ENCODE results near the gene BHLHE41.

The BHLHE41 gene

DNA sequence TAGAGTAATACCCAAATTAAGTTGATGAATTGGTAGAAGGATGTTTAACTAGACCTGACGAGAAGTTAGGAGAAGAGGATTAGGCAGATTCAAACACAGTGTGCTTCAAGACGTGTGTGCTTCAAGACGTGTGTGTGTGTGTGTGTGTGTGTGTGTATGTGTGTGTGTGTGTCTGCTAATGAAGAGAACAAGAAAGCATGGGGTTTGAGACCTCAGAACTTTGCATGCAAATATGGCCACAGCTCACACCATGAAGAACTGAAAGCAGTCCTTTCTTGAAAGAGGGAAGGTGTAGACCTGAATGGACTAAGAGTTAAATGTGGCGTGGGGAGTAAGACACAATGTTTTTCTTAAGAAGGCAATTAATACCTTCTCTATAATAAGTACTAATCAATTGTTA, 38.1 kb upstream of the BHLHE41 start:
- no peaks in the 10 kb centered on the region for H3K36me3 ChIP-seq (ENCODE audit: control insufficient read depth, insufficient read depth, low read length)
- H3K27me3 ChIP-seq (replicated peaks; ENCODE audit: control insufficient read depth, insufficient read depth, low read length), result no peaks in the 10 kb centered on the region
- H3K4me3 ChIP-seq (replicated peaks; ENCODE audit: low read depth, low read length), result no peak overlapping the region
- TF ChIP-seq, protein P1, sequence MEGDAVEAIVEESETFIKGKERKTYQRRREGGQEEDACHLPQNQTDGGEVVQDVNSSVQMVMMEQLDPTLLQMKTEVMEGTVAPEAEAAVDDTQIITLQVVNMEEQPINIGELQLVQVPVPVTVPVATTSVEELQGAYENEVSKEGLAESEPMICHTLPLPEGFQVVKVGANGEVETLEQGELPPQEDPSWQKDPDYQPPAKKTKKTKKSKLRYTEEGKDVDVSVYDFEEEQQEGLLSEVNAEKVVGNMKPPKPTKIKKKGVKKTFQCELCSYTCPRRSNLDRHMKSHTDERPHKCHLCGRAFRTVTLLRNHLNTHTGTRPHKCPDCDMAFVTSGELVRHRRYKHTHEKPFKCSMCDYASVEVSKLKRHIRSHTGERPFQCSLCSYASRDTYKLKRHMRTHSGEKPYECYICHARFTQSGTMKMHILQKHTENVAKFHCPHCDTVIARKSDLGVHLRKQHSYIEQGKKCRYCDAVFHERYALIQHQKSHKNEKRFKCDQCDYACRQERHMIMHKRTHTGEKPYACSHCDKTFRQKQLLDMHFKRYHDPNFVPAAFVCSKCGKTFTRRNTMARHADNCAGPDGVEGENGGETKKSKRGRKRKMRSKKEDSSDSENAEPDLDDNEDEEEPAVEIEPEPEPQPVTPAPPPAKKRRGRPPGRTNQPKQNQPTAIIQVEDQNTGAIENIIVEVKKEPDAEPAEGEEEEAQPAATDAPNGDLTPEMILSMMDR (IDR thresholded peaks at IDR 0.05; ENCODE audit: insufficient read depth, low read length, poor library complexity, severe bottlenecking), result no peak
- peak; percentile 66 for DNase-seq (ENCODE audit: extremely low read depth, insufficient read length)

DNA sequence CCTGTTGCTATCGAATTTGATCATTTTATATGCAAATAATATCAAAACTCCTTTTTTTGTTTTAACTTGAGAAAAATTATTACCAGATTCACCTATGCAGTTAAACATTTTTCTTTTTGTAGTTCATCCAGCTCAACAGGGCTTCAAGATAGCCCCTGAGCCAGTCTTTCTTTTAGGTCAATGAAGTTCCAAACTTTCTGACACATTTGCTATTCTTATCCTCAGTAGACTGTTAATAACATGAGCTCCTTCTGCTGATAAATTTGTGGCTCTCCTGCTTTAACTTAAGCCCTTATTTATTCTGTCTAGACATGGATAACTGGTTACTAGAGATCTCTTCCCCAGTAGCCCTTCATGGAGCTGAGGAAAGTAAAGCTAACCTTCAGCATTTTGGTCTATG, 37.3 kb upstream of the BHLHE41 start:
- no peaks in the 10 kb centered on the region for H3K27me3 ChIP-seq (replicated peaks; ENCODE audit: control insufficient read depth, insufficient read depth, low read length)
- TF ChIP-seq, protein P1 (IDR thresholded peaks at IDR 0.05; ENCODE audit: insufficient read depth, low read length, poor library complexity, severe bottlenecking), result no peak
- H3K36me3 ChIP-seq (ENCODE audit: control insufficient read depth, insufficient read depth, low read length), result no peaks in the 10 kb centered on the region
- no peak for DNase-seq (ENCODE audit: extremely low read depth, insufficient read length)
- no peak overlapping the region for H3K4me3 ChIP-seq (replicated peaks; ENCODE audit: low read depth, low read length)

- Histone ChIP-seq H3K27me3 (replicated peaks; ENCODE audit: control insufficient read depth, insufficient read depth, low read length) (no peaks in the 10 kb centered on the region), H3K36me3 (ENCODE audit: control insufficient read depth, insufficient read depth, low read length) (no peaks in the 10 kb centered on the region), H3K4me3 (replicated peaks; ENCODE audit: low read depth, low read length) (no peak overlapping the region)
- TF ChIP-seq, protein P1 (IDR thresholded peaks at IDR 0.05; ENCODE audit: insufficient read depth, low read length, poor library complexity, severe bottlenecking), result peak; percentile 48
- DNase-seq (ENCODE audit: extremely low read depth, insufficient read length), result peak; percentile 53
Measured at GRCh38 chr12:26158078-26158764, 33.4 kb upstream of the BHLHE41 start.

- no peaks in the 10 kb centered on the region for H3K36me3 ChIP-seq (ENCODE audit: control insufficient read depth, insufficient read depth, low read length)
- TF ChIP-seq, protein P1 (IDR thresholded peaks at IDR 0.05; ENCODE audit: insufficient read depth, low read length, poor library complexity, severe bottlenecking), result no peak
- no peak for DNase-seq (ENCODE audit: extremely low read depth, insufficient read length)
- no peak overlapping the region for H3K4me3 ChIP-seq (replicated peaks; ENCODE audit: low read depth, low read length)
- H3K27me3 ChIP-seq (replicated peaks; ENCODE audit: control insufficient read depth, insufficient read depth, low read length), result no peaks in the 10 kb centered on the region
Measured at GRCh38 chr12:26157001-26157400, 32.2 kb upstream of the BHLHE41 start.

DNA sequence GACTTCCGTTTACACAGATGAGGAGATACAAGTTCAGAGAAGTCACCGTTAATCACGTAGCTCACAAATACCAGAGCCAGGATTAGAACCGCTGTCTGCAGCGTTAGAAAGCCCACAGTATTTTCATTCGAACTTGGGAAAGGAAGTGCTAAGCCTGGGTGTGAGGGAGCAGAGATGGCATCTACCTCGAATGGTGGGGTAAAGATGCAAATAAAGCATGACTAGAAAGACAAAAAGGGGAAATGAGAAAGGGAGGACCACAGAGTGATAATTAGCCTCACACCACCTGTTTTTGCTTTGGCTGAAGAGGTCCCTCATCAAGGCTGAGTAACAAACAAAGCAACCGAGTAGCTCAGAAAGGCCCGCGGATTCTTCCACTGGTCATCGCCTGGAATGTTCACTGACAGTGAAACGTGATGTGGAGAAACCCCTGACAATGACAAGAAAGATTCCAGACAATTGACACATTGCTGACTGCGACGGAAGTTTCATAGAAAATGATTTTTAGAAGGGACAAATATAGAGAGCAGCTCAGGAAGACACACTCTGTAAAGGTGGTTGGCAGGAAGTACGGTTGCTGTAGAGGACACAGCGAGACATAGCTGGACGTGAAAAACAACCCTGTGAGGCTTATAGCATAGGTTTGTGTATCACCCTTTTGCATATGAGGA, 31.5 kb upstream of the BHLHE41 start:
- H3K36me3 ChIP-seq (ENCODE audit: control insufficient read depth, insufficient read depth, low read length), result no peaks in the 10 kb centered on the region
- DNase-seq (ENCODE audit: extremely low read depth, insufficient read length), result peak; percentile 86
- H3K27me3 ChIP-seq (replicated peaks; ENCODE audit: control insufficient read depth, insufficient read depth, low read length), result no peaks in the 10 kb centered on the region
- TF ChIP-seq, protein P1 (IDR thresholded peaks at IDR 0.05; ENCODE audit: insufficient read depth, low read length, poor library complexity, severe bottlenecking), result no peak
- 0 out of 2 replicates have a peak overlapping the region, but pooled peaks have one; percentile 1 for H3K4me3 ChIP-seq (replicated peaks; ENCODE audit: low read depth, low read length)
